Right kidney (tissue), 1 donor: ENCODE data around the gene COX19.
"Not testable (repeated sequence)": the region's sequence is repeated elsewhere in the genome, so short reads cannot be mapped to it uniquely, and the experiment has no call there.

ENCODE experiments used
- DNase-seq: peaks from one replicate; pipeline ENCODE4 v3.0.0-alpha.2; 2016

The COX19 gene

DNA sequence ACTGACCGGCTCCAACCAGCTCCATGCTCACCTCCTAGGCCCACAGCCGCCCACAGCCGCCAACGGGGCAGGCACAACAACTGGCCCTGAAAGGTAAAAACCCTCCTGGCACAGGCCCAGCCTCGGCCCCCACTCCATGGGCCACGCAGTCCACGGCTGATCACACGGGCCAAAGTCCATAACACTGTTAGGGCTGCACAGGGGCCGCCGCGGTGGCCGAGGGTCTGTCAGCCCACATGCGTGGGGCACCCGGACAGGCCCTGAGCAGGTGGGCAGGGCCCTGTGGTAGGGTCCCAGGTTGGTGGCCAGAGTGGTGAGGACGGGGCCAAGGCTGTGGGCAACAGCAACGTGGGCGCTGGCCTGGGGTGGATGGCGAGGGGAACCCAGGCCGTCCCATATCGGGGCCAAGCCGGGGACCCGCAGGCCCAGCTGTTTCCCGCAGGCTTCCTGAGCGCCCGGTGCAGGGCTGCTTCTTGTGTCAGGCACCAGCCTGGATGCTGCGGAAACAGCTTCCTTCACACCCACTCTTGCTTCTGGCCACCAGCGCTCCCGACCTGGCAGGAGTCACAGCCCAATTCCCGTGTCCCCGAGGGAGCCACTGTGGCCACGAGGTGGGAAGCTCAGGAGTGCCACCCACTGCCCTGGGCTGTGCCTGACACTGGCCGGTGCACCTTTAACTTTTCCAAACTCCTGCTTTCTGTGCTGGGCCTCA is 36.8 kb upstream of the COX19 start:
- no peak for DNase-seq

DNA sequence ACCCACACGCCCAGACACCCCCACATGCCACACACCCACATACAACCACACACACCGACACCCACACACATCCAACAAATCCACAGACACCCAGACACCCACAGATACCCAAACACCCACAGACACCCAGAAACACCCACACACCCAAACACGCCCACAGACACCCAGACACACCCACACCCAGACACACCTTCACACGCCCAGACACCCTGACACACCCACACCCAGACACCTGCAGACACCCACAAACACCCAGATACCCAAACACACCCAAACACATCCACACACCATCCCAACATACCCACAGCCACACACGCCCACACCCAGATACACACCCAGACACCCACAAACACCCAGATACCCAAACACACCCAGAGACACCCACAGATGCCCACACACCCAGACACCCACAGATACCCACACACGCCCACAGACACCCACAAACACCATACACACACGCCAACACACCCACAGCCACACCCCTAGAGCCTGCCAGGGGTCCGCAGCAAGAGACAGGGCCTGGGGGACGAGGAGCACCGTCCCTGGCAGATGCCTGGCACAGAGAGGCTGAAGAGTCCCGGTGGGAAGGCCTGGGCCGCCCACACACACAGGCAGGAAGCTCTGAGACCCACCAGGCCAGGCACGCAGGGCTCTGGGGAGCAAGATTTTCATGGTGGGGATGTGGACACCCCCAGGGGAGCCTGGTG is 36.1 kb upstream of the COX19 start:
- DNase-seq = no peak

DNA sequence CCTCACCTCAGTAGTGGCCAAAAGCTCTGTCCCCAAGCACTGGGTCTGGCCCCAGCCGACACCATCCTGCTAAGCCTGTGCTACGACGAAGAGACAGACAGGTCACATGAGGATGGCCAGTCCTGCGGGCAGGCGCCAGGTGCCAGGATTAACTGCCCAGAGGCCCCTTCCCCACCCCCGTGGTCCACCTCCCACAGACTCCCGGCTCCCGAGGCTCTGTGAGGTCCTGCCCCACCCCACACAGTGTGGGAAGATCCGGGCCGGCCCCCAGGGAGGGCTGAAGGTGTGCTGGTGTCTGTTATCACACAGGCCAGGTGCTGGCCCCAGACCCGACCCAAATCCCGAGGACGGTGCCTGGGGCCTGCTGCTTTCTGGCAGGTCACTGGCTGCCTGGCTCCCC is 34.9 kb upstream of the COX19 start:
- DNase-seq = no peak

DNA sequence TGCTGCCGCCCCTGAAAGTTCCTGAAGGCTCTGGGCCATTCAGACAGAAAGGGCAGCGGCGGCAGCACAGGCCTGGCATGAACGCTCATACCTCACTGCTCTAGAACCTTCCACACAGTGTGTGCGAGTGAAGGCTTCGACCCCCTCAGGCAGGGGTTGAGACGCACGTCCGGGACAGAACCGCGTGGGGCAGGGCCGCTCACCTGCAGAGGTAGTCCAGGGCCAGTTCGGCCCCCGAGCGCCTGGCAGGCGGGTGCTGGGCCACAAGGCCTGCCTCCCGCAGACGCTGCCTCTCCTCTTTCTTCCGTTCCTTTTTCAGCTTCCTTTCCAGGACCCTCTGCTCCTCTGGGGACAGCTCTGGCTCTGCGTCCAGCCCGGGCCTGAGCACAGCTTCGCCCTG is 34.4 kb upstream of the COX19 start:
- DNase-seq = no peak

DNA sequence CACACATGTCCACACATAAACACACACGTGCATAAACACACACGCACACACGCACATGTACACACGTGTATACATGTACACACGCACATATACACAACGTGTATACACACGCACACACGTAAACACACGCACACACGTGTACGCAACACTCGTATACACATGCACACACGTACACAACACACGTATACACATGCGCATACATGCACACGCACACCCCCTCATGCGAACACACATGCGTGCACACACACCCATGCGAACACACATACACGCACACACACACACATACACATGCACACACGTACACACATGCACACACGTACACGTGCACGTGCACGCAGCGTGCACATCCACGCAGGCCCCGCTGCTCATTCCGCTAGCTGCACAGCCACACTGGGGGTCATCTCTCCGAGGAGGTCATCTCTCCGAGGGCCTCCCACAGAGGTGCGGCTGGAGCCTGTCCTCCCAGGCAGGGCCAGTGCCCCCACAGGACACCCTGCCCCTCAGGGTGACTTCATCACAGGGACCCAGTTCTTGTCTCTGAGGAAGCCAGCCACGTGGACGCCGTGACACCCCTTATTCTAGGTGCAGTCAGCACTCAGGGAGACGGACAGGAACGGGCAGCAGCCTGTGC is 33.5 kb upstream of the COX19 start:
- DNase-seq = no peak

DNA sequence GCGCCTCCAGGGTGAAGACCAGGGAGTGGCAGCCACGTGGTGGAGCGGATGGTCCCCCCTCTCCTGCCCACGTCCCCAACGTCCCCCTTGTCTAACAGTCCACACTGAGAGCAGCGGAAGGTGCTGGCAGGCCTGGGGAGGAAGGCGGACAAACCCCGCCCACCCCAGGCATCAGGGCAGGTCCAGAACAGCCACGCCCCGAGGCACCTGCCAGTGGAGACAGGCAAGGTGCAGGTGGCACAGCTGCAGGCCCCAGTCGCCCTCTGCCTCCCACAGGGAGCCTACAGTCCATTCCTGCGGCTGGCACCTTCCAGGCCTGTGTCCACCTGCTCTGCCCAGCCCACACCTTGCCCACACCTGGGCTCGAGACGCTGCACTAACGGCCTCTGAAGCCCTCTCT is 32.6 kb upstream of the COX19 start:
- DNase-seq = no peak

DNA sequence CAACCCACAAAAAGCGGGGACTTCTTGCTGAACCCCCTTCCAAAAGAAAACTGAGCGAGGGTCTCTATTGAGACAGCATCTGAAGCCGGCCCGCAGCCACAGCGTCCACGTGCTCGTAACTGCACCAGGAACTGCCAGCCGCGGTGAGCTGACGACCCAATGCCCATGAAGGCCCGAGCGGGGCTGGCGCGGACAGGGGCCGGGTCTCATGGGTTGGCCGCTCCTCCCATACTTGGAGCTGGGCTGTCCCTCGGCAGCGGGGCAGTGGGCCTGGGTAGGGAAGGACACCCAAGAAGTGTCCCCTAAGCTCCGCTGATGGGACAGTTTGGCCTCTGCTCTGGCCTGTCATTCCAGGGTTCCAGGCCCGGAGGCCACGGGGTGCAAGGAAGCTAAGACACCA is 30.0 kb upstream of the COX19 start:
- DNase-seq = no peak

DNA sequence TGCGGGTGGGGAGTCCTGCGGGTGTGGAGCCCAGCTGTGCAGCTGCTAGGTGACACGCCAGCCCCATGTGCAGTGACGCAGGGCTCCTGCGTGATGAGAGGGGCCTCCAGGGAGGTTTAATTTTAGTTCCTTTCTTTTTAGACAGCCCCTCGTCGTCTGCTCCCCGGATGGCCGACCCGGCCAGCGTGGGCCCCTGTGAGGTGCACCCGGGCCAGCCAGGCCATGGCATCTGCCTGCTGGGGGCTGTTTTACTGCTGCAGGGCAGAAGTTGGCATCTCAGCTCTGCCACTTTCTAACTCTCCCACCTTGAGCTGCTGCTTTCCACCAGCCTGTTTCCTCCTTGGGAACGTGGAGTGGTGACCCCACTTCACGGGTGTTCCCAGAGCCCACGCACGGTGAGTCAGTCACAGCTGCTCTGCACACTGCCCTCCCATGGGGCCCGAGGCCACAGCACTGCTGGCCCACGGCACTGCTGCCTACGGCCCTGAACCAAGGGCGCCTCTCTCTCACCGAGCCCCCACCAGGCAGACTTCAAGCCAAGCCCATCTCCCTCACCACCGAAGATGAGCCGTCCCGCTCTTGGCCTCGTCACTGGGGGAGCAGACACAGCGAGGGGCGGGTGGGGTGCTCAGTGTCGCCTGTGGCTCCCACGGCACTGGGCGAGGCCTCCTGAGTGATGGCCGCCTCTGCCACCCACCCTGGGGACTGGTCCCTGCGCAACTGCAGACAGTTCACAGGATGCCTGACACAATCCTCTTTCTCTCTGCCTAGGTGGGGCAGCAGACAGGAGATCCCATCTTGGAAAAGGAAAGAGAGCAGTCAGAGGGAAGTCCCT is 28.9 kb upstream of the COX19 start:
- DNase-seq = no peak

DNA sequence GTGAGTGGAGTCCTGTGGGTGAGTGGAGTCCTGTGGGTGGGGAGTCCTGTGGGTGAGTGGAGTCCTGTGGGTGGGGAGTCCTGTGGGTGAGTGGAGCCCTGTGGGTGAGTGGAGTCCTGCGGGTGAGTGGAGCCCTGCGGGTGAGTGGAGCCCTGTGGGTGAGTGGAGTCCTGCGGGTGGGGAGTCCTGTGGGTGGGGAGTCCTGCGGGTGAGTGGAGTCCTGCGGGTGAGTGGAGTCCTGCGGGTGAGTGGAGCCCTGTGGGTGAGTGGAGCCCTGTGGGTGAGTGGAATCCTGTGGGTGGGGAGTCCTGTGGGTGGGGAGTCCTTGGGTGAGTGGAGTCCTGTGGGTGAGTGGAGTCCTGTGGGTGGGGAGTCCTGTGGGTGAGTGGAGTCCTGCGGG is 27.1 kb upstream of the COX19 start:
- DNase-seq = not testable (repeated sequence)

DNA sequence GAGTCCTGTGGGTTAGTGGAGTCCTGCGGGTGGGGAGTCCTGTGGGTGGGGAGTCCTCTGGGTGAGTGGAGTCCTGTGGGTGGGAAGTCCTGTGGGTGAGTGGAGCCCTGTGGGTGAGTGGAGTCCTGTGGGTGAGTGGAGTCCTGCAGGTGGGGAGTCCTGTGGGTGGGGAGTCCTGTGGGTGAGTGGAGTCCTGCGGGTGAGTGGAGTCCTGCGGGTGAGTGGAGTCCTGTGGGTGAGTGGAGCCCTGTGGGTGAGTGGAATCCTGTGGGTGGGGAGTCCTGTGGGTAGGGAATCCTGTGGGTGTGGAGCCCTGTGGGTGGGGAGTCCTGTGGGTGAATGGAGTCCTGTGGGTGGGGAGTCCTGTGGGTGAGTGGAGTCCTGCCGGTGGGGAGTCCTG is 26.7 kb upstream of the COX19 start:
- DNase-seq = not testable (repeated sequence)

DNA sequence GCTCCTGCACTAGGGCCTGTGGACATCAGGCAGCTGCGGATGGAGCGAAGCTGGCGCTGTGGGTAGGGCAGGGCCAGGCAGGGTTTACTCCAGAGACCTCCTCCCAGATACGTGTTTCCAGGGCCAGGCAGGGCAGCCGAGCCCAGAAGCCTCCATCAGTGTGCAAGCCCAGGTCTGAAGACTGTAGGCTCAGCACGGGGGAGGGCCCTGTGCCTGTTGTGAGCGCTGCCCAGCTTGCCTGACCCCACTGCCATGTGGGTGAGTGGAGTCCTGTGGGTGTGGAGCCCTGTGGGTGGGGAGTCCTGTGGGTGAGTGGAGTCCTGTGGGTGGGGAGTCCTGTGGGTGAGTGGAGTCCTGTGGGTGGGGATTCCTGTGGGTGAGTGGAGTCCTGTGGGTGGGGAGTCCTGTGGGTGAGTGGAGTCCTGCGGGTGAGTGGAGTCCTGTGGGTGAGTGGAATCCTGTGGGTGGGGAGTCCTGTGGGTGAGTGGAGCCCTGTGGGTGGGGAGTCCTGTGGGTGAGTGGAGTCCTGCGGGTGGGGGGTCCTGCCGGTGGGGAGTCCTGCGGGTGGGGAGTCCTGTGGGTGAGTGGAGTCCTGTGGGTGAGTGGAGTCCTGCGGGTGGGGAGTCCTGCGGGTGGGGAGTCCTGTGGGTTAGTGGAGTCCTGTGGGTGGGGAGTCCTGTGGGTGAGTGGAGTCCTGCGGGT is 25.9 kb upstream of the COX19 start:
- not testable (repeated sequence) for DNase-seq

DNA sequence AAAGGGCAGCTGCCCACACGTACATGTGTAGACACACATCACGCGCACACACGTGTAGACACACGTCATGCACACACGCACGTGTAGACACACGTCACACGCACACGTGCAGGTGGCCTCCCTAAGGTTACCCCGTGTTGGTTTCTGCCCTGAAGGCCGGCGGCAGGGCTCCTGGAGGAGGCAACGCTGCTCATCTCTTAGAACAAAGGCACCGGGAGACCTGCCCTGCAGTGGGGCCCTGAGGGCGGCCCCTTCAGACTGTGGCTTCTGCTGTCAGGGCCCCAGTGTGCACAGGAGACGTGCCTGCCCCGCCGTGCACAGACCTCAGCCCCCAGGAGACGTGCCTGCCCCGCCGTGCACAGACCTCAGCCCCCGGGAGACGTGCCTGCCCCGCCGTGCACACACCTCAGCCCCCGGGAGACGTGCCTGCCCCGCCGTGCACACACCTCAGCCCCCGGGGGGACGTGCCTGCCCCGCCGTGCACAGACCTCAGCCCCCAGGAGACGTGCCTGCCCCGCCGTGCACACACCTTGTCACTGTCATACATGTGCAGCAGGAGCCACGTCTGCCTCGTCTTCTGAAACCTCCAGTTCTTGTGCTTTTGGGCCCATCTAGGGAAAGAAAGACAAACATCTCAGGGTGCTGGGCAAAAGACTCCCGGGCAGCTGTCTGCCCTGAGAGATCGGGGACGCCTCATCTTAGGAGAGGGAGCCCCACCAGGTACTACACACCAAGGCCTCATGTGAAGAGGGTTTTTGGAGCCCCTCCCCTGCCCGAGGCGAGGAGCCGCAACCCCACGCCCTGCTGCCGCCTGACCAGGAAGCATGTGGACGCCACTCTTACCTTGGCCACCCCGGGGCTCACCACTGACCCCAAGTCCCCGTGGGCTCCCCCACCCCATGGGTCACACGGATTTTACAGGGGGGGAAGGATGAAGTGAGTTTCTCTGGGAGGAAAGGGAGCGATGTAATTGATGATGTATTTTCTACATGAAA is 24.9 kb upstream of the COX19 start:
- DNase-seq = no peak

DNA sequence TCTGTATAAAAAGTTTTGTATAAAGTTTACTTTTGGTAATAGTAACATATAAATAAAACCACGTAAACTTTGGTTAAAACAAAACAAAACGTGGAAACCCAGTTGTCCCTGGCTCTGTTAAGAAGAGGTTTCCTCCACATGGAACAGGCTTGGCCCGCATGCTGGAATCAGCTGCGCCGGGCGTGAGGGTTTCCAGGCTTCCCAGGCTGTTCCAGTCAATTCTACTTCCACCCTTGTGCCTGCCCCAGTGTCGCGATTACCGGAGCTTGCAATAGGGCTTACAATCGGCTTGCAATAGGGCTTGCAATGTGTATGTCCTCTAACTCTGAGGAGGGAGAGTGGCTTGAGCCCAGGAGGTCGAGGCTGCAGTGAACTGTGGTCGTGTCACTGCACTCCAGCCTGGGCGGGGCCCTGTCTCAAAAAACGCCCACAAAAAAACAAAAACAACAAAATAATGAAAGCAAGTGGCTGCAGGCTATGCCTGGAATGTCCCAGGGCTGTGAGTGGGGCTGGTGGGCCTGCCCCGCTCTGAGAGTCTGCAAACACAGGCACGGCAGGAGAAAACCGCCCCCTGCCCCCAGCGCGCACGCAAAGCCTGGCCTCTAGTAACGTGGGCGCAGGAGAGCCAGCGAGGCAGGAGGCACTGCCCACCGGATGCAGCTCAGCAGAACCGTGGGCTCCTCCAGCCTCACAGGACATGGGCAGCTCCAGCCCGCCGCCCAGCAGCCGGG is 24.0 kb upstream of the COX19 start:
- DNase-seq = no peak

DNA sequence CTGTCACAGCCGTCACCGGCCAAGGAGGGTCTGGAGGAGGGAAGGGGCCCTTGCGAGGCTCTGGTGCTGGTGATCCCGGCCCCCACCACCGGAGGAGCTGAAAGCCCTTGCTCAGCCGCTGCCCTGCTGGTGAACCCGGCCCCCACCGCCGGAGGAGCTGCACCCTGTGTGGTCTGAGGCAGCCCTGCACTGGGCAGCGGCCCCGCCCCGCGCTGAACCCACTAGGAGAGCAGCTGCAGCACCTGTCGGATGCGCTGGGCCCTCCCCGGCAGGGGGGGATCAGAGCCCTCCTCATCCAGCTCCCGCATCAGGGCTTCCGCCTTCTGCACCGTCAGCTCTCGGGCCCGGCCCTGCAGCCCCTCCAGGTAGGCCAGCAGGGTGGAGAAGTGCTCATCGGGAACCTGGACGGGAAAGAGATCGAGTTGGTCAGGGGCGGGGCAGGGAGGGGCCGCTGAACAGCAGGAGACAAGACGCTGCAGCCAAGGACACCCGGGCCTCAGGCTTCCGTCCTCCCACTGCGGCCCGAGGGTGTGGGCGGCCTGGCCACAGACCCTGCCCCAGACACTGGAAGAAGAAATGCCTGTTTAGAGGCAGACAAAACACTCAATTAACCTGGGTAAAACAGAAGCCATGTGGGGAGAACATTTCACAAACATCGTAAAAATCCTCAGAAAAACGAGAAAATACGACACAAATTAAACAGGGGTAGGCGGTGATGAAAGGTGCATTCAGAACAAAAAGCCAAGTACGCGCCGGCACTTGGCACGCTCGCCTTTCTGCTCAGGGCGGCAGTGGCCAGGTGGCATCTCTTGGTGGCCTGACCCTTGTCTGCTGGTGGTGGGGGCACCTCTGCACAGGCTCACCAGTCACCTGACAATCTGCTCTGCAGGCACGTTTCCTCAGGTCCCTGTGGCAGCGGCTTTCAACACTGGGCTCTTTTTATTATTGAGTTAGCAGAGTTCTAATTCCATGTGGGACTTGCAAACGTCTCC is 22.4 kb upstream of the COX19 start:
- DNase-seq = peak; percentile 41

DNA sequence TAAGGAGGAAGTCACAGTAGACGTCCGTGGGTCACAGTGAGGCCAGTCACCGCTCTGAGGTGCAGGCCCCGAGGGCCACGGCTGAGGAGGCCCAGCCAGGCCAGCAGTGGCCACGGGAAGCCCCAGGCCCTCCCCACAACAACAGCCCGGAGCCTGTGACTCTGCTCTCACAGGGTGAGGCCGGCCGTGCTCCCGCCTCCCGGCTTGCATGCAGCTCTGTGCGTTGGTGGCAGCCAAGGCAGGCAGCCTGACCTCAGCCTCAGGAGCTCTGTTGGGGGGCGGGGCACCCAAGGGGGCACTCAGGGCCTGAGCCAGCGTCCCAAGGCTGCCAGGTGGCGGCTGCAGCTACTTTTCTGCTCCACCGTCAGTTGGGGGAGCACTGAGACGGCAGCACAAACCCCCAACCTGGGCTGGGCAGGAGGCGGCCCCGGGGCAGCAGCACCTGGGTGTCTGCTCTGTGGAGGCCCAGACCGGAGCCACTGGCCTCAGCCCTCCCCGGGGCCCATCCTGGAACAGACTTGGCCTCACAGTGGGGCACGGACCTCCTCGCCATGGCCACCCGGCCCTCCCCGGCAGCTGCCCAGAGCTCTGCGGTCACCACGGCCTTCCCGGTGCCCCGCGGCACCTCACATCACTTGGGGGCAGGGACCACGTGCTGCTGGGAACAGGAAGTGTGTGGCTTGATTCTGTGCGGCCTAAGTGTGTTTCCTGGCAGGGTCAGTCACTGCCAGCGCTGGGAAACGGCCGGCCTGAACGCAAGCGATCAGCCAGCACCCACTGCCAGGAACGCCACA is 20.9 kb upstream of the COX19 start:
- DNase-seq = no peak

DNA sequence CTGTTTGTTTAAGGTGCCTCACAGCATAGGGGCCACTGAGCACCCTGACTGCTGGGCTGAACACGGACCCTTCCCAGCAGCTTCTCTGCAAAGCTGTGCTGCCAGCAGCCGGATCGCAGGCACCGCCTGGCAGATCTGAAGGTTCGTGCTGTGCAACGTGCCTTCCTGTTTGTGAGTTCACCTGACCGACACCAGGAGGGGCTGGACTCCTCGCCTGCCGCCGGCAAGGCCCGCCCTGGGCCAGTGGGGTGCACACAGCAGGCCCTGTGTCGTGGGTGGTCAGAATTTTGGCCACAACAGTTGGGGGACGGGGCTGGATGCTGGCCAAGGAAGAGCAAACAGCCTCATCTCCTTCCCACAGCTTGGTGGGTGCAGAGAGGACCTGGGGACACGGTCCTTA is 20.2 kb upstream of the COX19 start:
- no peak for DNase-seq

DNA sequence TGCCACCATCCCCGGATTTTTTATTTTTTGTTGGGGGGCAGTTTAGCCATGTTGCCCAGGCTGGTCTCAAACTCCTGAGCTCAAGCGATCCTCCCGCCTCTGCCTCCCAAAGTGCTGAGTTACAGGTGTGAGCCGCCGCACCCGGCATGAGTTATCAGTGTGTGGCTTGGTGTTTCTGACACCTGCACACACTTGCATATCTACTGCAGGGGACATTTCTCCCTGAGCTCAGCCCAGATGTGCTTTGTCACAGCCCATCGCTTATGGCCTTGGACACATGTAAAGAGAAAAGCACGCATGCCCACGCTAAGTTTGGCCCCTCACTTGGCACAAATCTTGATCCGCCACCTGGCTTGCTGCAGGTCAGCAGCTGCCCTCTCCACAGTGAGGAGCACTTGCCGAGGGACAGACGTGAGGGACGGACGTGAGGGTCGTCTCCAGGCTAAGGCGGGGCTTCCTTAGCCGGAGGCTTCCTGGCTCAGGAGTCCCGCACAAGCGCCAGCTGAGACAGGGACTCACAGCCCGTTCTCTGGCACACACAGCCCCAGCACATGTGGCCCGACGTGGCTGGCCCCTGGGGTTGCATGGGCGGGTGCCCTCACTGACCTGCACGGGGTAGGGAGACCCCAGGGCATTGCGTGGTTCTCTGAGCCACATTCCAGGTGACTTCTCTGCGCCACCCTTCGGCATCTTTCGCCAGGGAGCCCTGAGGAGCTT is 19.4 kb upstream of the COX19 start:
- DNase-seq = peak; percentile 7
